ENCODE results near the gene HMGN4. TPM values are rescaled to one million over a fixed set of nuclear protein-coding genes. Genes with fewer than 3 reads are reported as not detected.

HMGN4 gene
- total RNA-seq, 1 experiment from 2014 or later = 54.8 TPM

DNA sequence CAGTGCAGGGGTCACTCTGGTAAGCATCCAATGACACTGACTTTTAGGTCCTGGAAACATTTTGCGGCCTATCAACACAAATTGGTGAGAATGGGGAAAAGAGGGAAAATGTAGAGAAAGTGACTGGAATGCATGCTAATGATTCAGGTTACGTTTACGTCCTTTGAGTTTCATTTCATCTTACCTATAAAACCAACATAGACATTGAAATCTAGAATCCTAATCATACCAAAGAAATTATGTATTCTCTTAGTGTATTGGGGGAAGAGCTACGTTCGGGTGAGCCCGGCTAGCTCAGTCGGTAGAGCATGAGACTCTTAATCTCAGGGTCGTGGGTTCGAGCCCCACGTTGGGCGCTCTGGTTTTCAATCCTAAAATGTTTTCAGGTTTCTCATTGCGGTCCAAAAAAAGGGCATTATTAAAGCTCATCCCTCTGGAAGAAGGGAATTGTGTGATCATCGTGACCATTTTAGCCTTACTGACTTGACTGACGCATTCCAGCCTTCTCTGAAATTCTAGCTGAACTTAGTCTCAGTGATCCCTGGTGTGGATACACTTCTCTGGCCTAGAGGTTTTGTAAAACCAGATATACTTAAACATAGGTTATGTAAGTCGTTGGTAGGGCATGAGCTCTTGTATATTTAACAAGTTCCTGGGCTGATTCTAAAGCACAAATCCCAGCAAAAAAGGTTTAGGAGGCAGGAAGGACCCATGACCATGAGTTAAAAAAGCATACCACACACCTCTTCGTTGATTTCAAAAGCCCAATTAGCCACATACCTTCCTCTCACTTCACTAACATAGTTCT lies 18.3 kb downstream of the HMGN4 start:
- H3K27me3 ChIP-seq (ENCODE audit: low read length) = no peaks in the 10 kb centered on the region
- peaks cover 15% of the 10 kb centered on the region for H3K4me1 ChIP-seq (ENCODE audit: insufficient read depth, low read length)
- H3K9ac ChIP-seq (ENCODE audit: low read length) = no peak overlapping the region
- ChIA-PET CTCF (interaction anchor here (0.7 kb wide), 1 partner anchor 11 kb away, joined by 4 read pairs; no protein-coding TSS in a partner anchor), POLR2A (ENCODE audit: unreplicated experiment) (interaction anchor here (0.6 to 0.7 kb wide), 3 partner anchors 83 to 1121 kb away, joined by 3 to 11 read pairs (median 6); no protein-coding TSS in a partner anchor)
- H3K27ac ChIP-seq (ENCODE audit: low read length) = no peak overlapping the region
- H3K79me2 ChIP-seq (ENCODE audit: low read length) = no peaks in the 10 kb centered on the region
- H3K36me3 ChIP-seq (ENCODE audit: low read depth, low read length) = no peaks in the 10 kb centered on the region
- DNase-seq = peak; percentile 93
- H3K4me3 ChIP-seq (ENCODE audit: low read length) = no peak overlapping the region
- no peaks in the 10 kb centered on the region for H3K9me2 ChIP-seq (replicated peaks; ENCODE audit: low read length)
- H2AFZ ChIP-seq (ENCODE audit: low read length) = no peak overlapping the region
- no peaks in the 10 kb centered on the region for H4K20me1 ChIP-seq (ENCODE audit: low read length)
- BruUV-seq (replicated peaks) = TSS peak; percentile 98
- no peaks in the 10 kb centered on the region for H3K9me3 ChIP-seq (ENCODE audit: low read length)
- TF ChIP-seq EZH2 (IDR thresholded peaks at IDR 0.05; ENCODE audit: low read length, unreplicated experiment) (no peak), EZH2phosphoT487 (IDR thresholded peaks at IDR 0.05; ENCODE audit: borderline replicate concordance, low read length) (no peak)
- TF ChIP-seq, protein P1, sequence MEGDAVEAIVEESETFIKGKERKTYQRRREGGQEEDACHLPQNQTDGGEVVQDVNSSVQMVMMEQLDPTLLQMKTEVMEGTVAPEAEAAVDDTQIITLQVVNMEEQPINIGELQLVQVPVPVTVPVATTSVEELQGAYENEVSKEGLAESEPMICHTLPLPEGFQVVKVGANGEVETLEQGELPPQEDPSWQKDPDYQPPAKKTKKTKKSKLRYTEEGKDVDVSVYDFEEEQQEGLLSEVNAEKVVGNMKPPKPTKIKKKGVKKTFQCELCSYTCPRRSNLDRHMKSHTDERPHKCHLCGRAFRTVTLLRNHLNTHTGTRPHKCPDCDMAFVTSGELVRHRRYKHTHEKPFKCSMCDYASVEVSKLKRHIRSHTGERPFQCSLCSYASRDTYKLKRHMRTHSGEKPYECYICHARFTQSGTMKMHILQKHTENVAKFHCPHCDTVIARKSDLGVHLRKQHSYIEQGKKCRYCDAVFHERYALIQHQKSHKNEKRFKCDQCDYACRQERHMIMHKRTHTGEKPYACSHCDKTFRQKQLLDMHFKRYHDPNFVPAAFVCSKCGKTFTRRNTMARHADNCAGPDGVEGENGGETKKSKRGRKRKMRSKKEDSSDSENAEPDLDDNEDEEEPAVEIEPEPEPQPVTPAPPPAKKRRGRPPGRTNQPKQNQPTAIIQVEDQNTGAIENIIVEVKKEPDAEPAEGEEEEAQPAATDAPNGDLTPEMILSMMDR (conservative IDR thresholded peaks at IDR 0.05; ENCODE audit: low read depth, low read length) = no peak
- ATAC-seq = peak; percentile 54
- H3K4me2 ChIP-seq (ENCODE audit: low read length) = peak overlapping the region; percentile 9
- intact Hi-C loops (cut with micrococcal nuclease) = loop anchor here (1.0 to 5.0 kb wide), 2 partner anchors 12 to 1116 kb away; no protein-coding TSS in a partner anchor
- H3F3A ChIP-seq (ENCODE audit: low read length, unreplicated experiment) = no peaks in the 10 kb centered on the region

DNA sequence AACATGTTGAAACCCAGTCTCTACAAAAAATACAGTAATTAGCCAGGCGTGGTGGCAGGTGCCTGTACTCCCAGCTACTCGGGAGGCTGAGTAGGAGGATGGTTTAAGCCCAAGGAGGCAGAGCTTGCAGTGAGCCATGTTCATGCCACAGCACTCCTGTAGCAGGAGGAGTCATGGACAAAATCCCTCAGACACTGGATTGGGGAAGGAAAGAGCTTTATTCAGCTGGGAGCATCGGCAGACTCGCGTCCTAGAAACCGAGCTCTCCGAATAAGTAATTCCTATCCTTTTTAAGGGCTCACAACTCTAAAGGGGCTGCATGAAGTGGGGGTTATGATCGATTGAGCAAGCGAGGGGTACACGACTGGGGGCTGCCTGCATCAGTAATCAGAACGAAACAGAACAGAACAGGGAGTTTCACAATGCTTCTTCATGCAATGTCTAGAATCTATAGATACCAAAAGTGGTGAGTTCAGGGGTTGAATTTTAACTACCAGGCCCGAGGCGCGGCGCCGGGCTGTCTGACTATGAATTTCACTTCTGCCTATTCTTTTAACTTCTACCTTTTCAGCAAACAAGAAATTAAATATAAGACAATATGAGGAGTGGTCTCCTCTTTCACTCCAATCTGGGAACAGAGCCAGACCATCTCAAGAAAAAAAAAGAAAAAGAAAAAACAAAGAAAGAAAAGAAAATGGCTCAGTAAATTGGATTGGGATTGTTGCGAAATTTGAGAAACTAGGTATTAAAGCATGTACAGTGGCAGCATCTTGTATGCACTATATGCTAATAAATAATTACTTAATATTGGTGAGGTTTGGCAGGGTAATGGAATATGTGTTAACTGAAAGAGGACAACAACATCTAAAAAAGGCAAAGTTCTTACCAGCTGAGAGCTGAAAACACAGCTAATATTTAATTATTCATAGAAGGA lies 23.6 kb downstream of the HMGN4 start:
- H3K9ac ChIP-seq (ENCODE audit: low read length) = no peak overlapping the region
- ChIA-PET POLR2A (ENCODE audit: unreplicated experiment) (no interaction called here), CTCF (no interaction called here)
- ATAC-seq (no peak), DNase-seq (no peak)
- BruUV-seq (replicated peaks) = no TSS peak
- H2AFZ ChIP-seq (ENCODE audit: low read length) = no peak overlapping the region
- no peaks in the 10 kb centered on the region for H4K20me1 ChIP-seq (ENCODE audit: low read length)
- no peaks in the 10 kb centered on the region for H3F3A ChIP-seq (ENCODE audit: low read length, unreplicated experiment)
- no peak overlapping the region for H3K4me3 ChIP-seq (ENCODE audit: low read length)
- no peaks in the 10 kb centered on the region for H3K9me3 ChIP-seq (ENCODE audit: low read length)
- H3K4me1 ChIP-seq (ENCODE audit: insufficient read depth, low read length) = no peaks in the 10 kb centered on the region
- H3K27me3 ChIP-seq (ENCODE audit: low read length) = no peaks in the 10 kb centered on the region
- intact Hi-C loops (cut with micrococcal nuclease) = no loop called here
- TF ChIP-seq, protein P1 (conservative IDR thresholded peaks at IDR 0.05; ENCODE audit: low read depth, low read length) = no peak
- TF ChIP-seq EZH2phosphoT487 (IDR thresholded peaks at IDR 0.05; ENCODE audit: borderline replicate concordance, low read length) = no peak
- TF ChIP-seq EZH2 (IDR thresholded peaks at IDR 0.05; ENCODE audit: low read length, unreplicated experiment) = no peak
- no peak overlapping the region for H3K4me2 ChIP-seq (ENCODE audit: low read length)
- H3K79me2 ChIP-seq (ENCODE audit: low read length) = no peaks in the 10 kb centered on the region
- H3K36me3 ChIP-seq (ENCODE audit: low read depth, low read length) = no peaks in the 10 kb centered on the region
- H3K9me2 ChIP-seq (replicated peaks; ENCODE audit: low read length) = no peaks in the 10 kb centered on the region
- no peak overlapping the region for H3K27ac ChIP-seq (ENCODE audit: low read length)
